DMS53 (cell line): ENCODE data around the gene AGXT.

Experiments
- DNase-seq: peaks from one replicate; lab custom pipeline; 2025; lab: John Stamatoyannopoulos, UW

Gene AGXT

DNA sequence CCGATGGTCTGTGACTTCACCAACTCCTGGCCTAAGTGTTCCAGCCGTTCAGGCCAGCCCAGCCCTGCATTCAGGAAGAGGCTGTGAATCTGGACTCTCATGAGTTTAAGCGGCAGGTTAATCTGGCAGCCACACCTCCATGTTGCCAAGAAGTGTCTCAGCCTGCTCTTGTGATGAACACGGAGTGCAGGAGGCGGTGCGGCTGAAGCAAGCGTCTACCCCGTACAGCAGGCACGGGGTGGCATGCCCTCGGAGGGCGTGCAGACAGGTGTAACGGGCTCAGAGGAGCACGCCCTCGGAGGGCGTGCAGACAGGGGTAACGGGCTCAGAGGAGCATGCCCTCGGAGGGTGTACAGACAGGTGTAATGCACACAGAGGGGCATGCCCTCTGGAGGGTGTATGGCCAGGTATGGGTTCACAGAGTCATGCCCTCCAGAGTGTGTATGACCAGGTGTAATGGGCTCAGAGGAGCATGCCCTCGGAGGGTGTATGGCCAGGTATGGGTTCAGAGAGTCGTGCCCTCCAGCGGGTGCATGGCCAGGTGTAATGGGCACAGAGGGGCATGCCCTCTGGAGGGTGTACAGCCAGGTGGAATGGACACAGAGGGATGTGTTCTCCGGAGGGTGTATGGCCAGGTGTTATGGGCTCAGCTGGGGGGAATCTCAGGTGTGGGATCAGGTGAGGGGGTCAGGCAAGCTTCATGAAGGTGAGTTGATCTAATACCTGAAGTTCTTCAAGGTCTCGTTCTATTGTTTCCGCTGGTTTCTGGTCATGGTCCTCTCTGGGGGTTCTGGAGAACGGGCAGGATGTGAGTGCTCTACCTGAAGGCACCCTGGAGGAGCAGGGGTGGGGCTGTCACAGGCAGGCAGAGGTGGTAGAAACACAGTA lies 60.1 kb downstream of the AGXT start:
- no peak for DNase-seq

DNA sequence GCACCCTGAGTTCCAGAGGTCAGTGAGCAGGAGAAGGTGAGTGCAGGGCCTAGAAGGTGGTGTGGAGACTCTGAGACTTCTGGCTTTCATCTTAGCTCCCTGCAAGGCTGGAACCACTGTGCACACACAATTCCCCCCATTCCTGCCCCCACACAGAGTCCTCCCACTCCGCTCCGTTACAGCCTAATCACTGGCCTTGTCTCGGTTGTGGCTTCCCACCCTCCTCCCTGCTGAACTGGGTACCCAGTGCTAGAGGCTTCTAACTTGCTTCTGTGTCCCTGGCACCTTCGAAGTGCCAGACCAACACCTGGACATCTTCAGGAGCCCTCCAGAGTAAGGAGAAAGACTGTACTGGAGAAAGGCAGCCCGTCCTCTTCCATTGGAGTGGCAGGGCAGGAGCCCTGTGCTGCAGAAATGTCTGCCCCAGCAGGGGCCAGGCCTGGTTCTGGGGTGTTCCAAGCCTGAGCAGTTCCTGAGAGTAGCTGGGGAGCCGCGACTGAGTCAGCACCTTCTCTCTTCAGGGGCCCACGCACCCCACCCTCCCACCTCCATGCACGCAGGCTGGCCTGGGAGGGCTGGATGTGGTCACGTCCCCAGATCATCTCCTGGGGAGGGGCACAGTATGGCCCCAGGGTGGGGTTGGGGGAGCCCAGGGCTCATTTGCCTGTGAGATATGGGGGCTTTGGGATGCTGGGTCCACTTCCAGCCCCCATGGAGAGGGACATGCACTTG lies 60.9 kb downstream of the AGXT start:
- DNase-seq = no peak
